ENCODE results near the gene SASH1. TPM values are rescaled to one million over a fixed set of nuclear protein-coding genes. Genes with fewer than 3 reads are reported as not detected.

Gene SASH1
- total RNA-seq, 4 donors from 2014 or later, result 132 to 238 (median 160) TPM

DNA sequence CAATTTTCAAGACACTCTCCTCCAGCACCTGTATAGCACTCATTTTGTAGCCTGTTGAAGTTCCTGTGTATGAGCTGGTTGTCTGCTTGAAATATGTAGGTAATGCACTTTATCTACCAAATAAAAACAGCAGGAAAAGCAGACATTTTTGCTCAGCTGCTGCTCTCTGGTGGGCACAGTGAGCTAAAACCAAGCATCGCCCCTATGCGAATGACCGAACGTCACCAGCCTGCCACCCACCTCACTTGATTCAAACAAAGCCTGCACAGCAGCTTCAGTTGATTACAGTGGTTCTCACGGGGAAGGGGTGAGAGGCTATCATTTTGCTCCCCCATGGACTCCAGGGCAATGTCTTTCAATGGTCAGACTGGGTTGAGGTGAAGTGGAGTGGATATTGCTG is 185.7 kb downstream of the SASH1 start:
- DNase-seq (ENCODE audit: low spot score in 2 of 2), result no peak
- Histone ChIP-seq H3K4me1 (peaks cover 0 to 57% (median 11%) of the 10 kb centered on the region in 4 donors), H3K36me3 (peaks cover 0 to 45% (median 0%) of the 10 kb centered on the region in 3 donors), H3K4me3 (no peak overlapping the region), H3K9me3 (no peaks in the 10 kb centered on the region), H3K27ac (peak overlapping the region in 1 of 4 donors; percentile 52), H3K27me3 (no peaks in the 10 kb centered on the region)
- TF ChIP-seq POLR2A (IDR thresholded peaks at IDR 0.05), result no peak
- TF ChIP-seq, protein P1, sequence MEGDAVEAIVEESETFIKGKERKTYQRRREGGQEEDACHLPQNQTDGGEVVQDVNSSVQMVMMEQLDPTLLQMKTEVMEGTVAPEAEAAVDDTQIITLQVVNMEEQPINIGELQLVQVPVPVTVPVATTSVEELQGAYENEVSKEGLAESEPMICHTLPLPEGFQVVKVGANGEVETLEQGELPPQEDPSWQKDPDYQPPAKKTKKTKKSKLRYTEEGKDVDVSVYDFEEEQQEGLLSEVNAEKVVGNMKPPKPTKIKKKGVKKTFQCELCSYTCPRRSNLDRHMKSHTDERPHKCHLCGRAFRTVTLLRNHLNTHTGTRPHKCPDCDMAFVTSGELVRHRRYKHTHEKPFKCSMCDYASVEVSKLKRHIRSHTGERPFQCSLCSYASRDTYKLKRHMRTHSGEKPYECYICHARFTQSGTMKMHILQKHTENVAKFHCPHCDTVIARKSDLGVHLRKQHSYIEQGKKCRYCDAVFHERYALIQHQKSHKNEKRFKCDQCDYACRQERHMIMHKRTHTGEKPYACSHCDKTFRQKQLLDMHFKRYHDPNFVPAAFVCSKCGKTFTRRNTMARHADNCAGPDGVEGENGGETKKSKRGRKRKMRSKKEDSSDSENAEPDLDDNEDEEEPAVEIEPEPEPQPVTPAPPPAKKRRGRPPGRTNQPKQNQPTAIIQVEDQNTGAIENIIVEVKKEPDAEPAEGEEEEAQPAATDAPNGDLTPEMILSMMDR (IDR thresholded peaks at IDR 0.05), result peak in 4 of 5 experiments; percentile 8 to 43 (median 10)
- peak in 1 of 2 donors; percentile 49 for TF ChIP-seq EP300 (IDR thresholded peaks at IDR 0.05)
- WGBS, 2 donors, result 47 to 54% methylated on average over 5 of the region's 5 CpGs

GRCh38 chr6:148529010-148529409 is 186.4 kb downstream of the SASH1 start:
- no peak overlapping the region for H3K4me3 ChIP-seq
- no peaks in the 10 kb centered on the region for H3K9me3 ChIP-seq
- no peak for DNase-seq (ENCODE audit: low spot score in 2 of 2)
- peaks cover 0 to 52% (median 0%) of the 10 kb centered on the region in 3 donors for H3K36me3 ChIP-seq
- TF ChIP-seq, protein P1 (IDR thresholded peaks at IDR 0.05), result no peak
- TF ChIP-seq EP300 (IDR thresholded peaks at IDR 0.05), result no peak
- no peaks in the 10 kb centered on the region for H3K27me3 ChIP-seq
- H3K4me1 ChIP-seq, result peaks cover 0 to 51% (median 11%) of the 10 kb centered on the region in 4 donors
- 70 to 77% methylated on average over 13 of the region's 13 CpGs for WGBS, 2 donors
- H3K27ac ChIP-seq, result peak overlapping the region in 2 of 4 donors; percentile 39 to 68

DNA sequence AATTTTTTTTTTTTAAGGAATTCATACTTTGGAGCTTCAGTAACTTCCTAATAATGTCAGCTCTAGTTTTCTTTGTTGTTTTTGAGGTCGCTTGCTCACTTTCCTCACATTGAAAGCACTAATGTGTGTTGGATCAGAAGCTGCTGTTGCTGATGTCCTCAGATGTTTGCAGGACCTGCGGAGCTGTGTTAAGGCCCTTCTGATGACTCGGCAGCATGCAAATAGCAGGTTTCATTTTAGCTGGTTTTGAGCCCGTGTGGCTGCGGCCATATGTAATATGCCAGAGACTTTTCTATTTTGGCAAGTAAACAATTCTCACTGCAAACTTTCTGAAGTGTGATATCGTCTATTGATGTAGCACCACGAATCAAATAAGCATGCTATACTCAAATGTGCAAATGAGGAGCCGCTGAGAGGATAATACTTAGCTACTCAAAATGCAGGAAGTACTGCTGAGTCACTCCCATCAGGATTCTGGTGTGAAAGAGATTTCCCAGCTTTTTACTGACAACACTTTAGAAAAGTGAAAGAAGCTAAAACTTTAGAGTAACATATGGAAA is 187.8 kb downstream of the SASH1 start:
- no peaks in the 10 kb centered on the region for H3K9me3 ChIP-seq
- H3K4me1 ChIP-seq, result peaks cover 0 to 36% (median 9%) of the 10 kb centered on the region in 4 donors
- TF ChIP-seq EP300 (IDR thresholded peaks at IDR 0.05) (peak in 1 of 2 donors; percentile 57), POLR2A (IDR thresholded peaks at IDR 0.05) (no peak)
- H3K36me3 ChIP-seq, result peaks cover 0 to 67% (median 5%) of the 10 kb centered on the region in 3 donors
- no peaks in the 10 kb centered on the region for H3K27me3 ChIP-seq
- WGBS, 2 donors, result 10 to 11% methylated on average over 8 of the region's 8 CpGs
- peak overlapping the region; percentile 9 to 68 (median 60) for H3K27ac ChIP-seq
- H3K4me3 ChIP-seq, result peak overlapping the region in 1 of 4 donors; percentile 34
- DNase-seq (ENCODE audit: low spot score in 2 of 2), result no peak

DNA sequence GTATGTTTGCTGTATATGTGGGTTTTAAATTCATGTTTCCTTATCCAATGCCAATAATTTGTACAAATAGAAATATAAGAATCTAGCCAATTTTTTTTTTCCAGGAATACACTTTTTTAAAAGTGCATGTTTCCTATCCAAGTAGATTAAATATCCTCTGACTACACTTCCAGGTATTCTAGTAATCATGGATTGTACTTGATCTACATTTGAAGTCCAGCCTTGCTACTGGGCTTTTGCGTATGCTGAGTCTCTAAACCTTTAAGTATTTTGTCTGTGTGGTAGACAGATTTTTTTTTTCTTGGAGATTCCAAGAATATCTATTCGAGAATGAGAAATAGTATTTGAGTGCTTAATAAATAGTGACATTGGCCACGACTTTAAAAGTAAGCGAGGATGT is 188.3 kb downstream of the SASH1 start:
- H3K9me3 ChIP-seq, result no peaks in the 10 kb centered on the region
- TF ChIP-seq POLR2A (IDR thresholded peaks at IDR 0.05) (no peak), EP300 (IDR thresholded peaks at IDR 0.05) (no peak)
- TF ChIP-seq, protein P1 (IDR thresholded peaks at IDR 0.05), result no peak
- no peaks in the 10 kb centered on the region for H3K27me3 ChIP-seq
- 82 to 85% methylated on average over 4 of the region's 4 CpGs for WGBS, 2 donors
- H3K36me3 ChIP-seq, result peaks cover 0 to 72% (median 5%) of the 10 kb centered on the region in 3 donors
- DNase-seq (ENCODE audit: low spot score in 2 of 2), result no peak
- H3K27ac ChIP-seq, result peak overlapping the region; percentile 9 to 68 (median 60)
- H3K4me3 ChIP-seq, result peak overlapping the region in 1 of 4 donors; percentile 34
- H3K4me1 ChIP-seq, result peaks cover 0 to 33% (median 7%) of the 10 kb centered on the region in 4 donors

- no peak for DNase-seq (ENCODE audit: low spot score in 2 of 2)
- no peak overlapping the region for H3K27ac ChIP-seq
- H3K36me3 ChIP-seq, result peaks cover 0 to 74% (median 5%) of the 10 kb centered on the region in 3 donors
- H3K27me3 ChIP-seq, result no peaks in the 10 kb centered on the region
- no peaks in the 10 kb centered on the region for H3K9me3 ChIP-seq
- H3K4me1 ChIP-seq, result peaks cover 0 to 33% (median 7%) of the 10 kb centered on the region in 4 donors
- H3K4me3 ChIP-seq, result no peak overlapping the region
- TF ChIP-seq EP300 (IDR thresholded peaks at IDR 0.05), result no peak
- TF ChIP-seq, protein P1 (IDR thresholded peaks at IDR 0.05), result no peak
- TF ChIP-seq POLR2A (IDR thresholded peaks at IDR 0.05), result no peak
- 93 to 94% methylated on average over 13 of the region's 13 CpGs for WGBS, 2 donors
Measured at GRCh38 chr6:148532698-148533097, 190.1 kb downstream of the SASH1 start.

All from tibial nerve (tissue), 4 donors.